ENCODE measurements around the gene IDNK.

Gene IDNK

GRCh38 chr9:83622939-83623678 is at the start of gene IDNK:
Gene IDNK (plus strand): TSS chr9:83623143. CDS start chr9:83623172, 29 bp downstream.
- TF ChIP-seq CTCF (IDR thresholded peaks at IDR 0.05; ENCODE audit: insufficient read depth, low read length, poor library complexity, severe bottlenecking): no peak
- peaks cover 4% of the 10 kb centered on the region; the same call in 1 of the 2 replicates for H3K36me3 ChIP-seq (ENCODE audit: control insufficient read depth, insufficient read depth, low read length)
- H3K27me3 ChIP-seq (replicated peaks; ENCODE audit: control insufficient read depth, insufficient read depth, low read length): no peaks in the 10 kb centered on the region
- DNase-seq (ENCODE audit: extremely low read depth, insufficient read length): peak; percentile 83
- peak within 1 kb of the TSS; percentile 82 for H3K4me3 ChIP-seq (replicated peaks; ENCODE audit: low read depth, low read length)

- DNase-seq (ENCODE audit: extremely low read depth, insufficient read length): no peak
- Histone ChIP-seq H3K36me3 (ENCODE audit: control insufficient read depth, insufficient read depth, low read length) (no peaks in the 10 kb centered on the region), H3K4me3 (replicated peaks; ENCODE audit: low read depth, low read length) (no peak overlapping the region), H3K27me3 (replicated peaks; ENCODE audit: control insufficient read depth, insufficient read depth, low read length) (no peaks in the 10 kb centered on the region)
- no peak for TF ChIP-seq CTCF (IDR thresholded peaks at IDR 0.05; ENCODE audit: insufficient read depth, low read length, poor library complexity, severe bottlenecking)
These were observed 48.5 kb upstream of the IDNK start for GRCh38 chr9:83574482-83574881.

- H3K27me3 ChIP-seq (replicated peaks; ENCODE audit: control insufficient read depth, insufficient read depth, low read length): no peaks in the 10 kb centered on the region
- H3K4me3 ChIP-seq (replicated peaks; ENCODE audit: low read depth, low read length): no peak overlapping the region
- TF ChIP-seq CTCF (IDR thresholded peaks at IDR 0.05; ENCODE audit: insufficient read depth, low read length, poor library complexity, severe bottlenecking): no peak
- H3K36me3 ChIP-seq (ENCODE audit: control insufficient read depth, insufficient read depth, low read length): no peaks in the 10 kb centered on the region
- no peak for DNase-seq (ENCODE audit: extremely low read depth, insufficient read length)
These were observed 40.9 kb upstream of the IDNK start for GRCh38 chr9:83582029-83582428.

GRCh38 chr9:83583151-83584014 is 39.6 kb upstream of the IDNK start:
- no peak for DNase-seq (ENCODE audit: extremely low read depth, insufficient read length)
- Histone ChIP-seq H3K27me3 (replicated peaks; ENCODE audit: control insufficient read depth, insufficient read depth, low read length) (no peaks in the 10 kb centered on the region), H3K4me3 (replicated peaks; ENCODE audit: low read depth, low read length) (no peak overlapping the region), H3K36me3 (ENCODE audit: control insufficient read depth, insufficient read depth, low read length) (no peaks in the 10 kb centered on the region)
- TF ChIP-seq CTCF (IDR thresholded peaks at IDR 0.05; ENCODE audit: insufficient read depth, low read length, poor library complexity, severe bottlenecking): peak; percentile 63

- no peak for TF ChIP-seq CTCF (IDR thresholded peaks at IDR 0.05; ENCODE audit: insufficient read depth, low read length, poor library complexity, severe bottlenecking)
- Histone ChIP-seq H3K4me3 (replicated peaks; ENCODE audit: low read depth, low read length) (no peak overlapping the region), H3K27me3 (replicated peaks; ENCODE audit: control insufficient read depth, insufficient read depth, low read length) (no peaks in the 10 kb centered on the region), H3K36me3 (ENCODE audit: control insufficient read depth, insufficient read depth, low read length) (no peaks in the 10 kb centered on the region)
- no peak for DNase-seq (ENCODE audit: extremely low read depth, insufficient read length)
These were observed 37.9 kb upstream of the IDNK start for GRCh38 chr9:83584995-83585394.

Data from GM06990 (cell line).